ENCODE measurements around the gene DAZAP1.

DNA sequence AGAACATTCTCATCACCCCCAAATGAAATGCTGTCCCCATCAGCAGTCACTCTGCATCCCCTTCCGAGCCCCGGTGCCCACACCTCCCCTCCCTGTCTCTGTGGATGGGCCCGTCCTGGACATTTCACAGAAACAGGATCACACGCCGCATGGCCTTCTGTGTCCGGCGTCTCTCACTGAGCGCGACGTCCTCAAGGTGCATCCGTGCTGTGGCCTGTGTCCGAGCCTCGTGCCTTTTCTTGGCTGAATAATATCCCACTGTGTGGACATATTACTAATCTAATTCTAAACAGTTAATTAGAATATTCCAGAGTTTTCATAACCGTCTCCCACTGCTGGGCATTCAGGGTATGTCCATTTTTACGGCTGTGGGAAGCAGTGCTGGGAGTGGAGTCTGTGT, 15.0 kb upstream of the DAZAP1 start:
- TF ChIP-seq, protein P1, sequence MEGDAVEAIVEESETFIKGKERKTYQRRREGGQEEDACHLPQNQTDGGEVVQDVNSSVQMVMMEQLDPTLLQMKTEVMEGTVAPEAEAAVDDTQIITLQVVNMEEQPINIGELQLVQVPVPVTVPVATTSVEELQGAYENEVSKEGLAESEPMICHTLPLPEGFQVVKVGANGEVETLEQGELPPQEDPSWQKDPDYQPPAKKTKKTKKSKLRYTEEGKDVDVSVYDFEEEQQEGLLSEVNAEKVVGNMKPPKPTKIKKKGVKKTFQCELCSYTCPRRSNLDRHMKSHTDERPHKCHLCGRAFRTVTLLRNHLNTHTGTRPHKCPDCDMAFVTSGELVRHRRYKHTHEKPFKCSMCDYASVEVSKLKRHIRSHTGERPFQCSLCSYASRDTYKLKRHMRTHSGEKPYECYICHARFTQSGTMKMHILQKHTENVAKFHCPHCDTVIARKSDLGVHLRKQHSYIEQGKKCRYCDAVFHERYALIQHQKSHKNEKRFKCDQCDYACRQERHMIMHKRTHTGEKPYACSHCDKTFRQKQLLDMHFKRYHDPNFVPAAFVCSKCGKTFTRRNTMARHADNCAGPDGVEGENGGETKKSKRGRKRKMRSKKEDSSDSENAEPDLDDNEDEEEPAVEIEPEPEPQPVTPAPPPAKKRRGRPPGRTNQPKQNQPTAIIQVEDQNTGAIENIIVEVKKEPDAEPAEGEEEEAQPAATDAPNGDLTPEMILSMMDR (IDR thresholded peaks at IDR 0.05) = no peak
- no peak for TF ChIP-seq POLR2A (IDR thresholded peaks at IDR 0.05)

Data from breast epithelium (tissue), 3 donors.